NK-92 treated with Interleukin-12 subunit alpha and Interleukin-12 subunit beta, amount 100 ng/mL, for 24 hours (cell line): Measurements from ENCODE around the gene PHPT1.
"Not testable (repeated sequence)": the region's sequence is repeated elsewhere in the genome, so short reads cannot be mapped to it uniquely, and the experiment has no call there.

Experiments
- DNase-seq: peaks from one replicate; lab custom pipeline; 2025; lab: John Stamatoyannopoulos, UW

PHPT1 gene

GRCh38 chr9:136823136-136824046 is 25.8 kb upstream of the PHPT1 start:
- no peak for DNase-seq

- no peak for DNase-seq
Observed at GRCh38 chr9:136824496-136825225, 24.5 kb upstream of the PHPT1 start.

- DNase-seq, result no peak
Observed at GRCh38 chr9:136825295-136826187, 23.7 kb upstream of the PHPT1 start.

- no peak for DNase-seq
Observed at GRCh38 chr9:136826188-136826541, 23.0 kb upstream of the PHPT1 start.

- DNase-seq, result no peak
Observed at GRCh38 chr9:136826703-136827582, 22.3 kb upstream of the PHPT1 start.

GRCh38 chr9:136827794-136828473 is 21.3 kb upstream of the PHPT1 start:
- DNase-seq, result no peak

GRCh38 chr9:136828474-136829140 is 20.6 kb upstream of the PHPT1 start:
- DNase-seq, result no peak

GRCh38 chr9:136829412-136829811 is 19.8 kb upstream of the PHPT1 start:
- DNase-seq, result no peak

GRCh38 chr9:136829981-136830885 is 19.0 kb upstream of the PHPT1 start:
- DNase-seq, result no peak

GRCh38 chr9:136831002-136831719 is 18.0 kb upstream of the PHPT1 start:
- DNase-seq, result no peak

GRCh38 chr9:136831720-136832104 is 17.5 kb upstream of the PHPT1 start:
- no peak for DNase-seq

- no peak for DNase-seq
Observed at GRCh38 chr9:136832581-136832980, 16.6 kb upstream of the PHPT1 start.

- DNase-seq, result not testable (repeated sequence)
Observed at GRCh38 chr9:136833381-136834048, 15.7 kb upstream of the PHPT1 start.

GRCh38 chr9:136835162-136835931 is 13.9 kb upstream of the PHPT1 start:
- DNase-seq, result no peak

GRCh38 chr9:136835932-136836904 is 13.0 kb upstream of the PHPT1 start:
- DNase-seq, result no peak
